HFF-Myc (cell line): ENCODE measurements around the gene TAF1D.
"Not testable (repeated sequence)": the region's sequence is repeated elsewhere in the genome, so short reads cannot be mapped to it uniquely, and the experiment has no call there.

Experiments used
- DNase-seq: peaks from one replicate; pipeline ENCODE4 v3.0.0-alpha.2; 2011; ENCODE audit warnings: low read depth; ENCODE audit errors: extremely low read depth
- H3K4me3 ChIP-seq: replicated peaks from 2 replicates; pipeline ENCODE4 v1.5.1; 2011; ENCODE audit warnings: low read depth, mild to moderate bottlenecking, control low read depth, low read length
- TF ChIP-seq, protein P1 (sequence below): IDR thresholded peaks from 2 replicates; pipeline ENCODE4 v1.5.1; 2012; ENCODE audit warnings: mild to moderate bottlenecking, low read depth, low read length, control low read depth; ENCODE audit errors: missing control alignments

TAF1D gene

DNA sequence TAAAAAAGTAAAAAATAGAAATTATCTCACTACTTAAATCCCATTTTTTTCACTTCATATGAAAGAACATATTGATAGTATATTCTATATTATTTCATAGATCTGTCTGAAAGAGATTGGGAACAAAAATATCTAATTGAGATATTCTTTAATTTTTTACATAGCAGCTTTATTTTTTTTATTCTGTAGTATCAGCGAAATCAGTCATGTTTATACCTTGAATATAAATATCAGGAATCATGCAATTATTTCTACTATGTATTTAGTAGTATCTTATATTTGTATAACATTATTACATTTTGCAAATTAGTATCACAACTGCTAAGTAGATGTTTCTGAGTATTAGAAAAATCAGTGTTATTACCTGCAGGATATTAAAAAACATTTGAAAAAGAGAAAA, 20.6 kb upstream of the TAF1D start:
- TF ChIP-seq, protein P1, sequence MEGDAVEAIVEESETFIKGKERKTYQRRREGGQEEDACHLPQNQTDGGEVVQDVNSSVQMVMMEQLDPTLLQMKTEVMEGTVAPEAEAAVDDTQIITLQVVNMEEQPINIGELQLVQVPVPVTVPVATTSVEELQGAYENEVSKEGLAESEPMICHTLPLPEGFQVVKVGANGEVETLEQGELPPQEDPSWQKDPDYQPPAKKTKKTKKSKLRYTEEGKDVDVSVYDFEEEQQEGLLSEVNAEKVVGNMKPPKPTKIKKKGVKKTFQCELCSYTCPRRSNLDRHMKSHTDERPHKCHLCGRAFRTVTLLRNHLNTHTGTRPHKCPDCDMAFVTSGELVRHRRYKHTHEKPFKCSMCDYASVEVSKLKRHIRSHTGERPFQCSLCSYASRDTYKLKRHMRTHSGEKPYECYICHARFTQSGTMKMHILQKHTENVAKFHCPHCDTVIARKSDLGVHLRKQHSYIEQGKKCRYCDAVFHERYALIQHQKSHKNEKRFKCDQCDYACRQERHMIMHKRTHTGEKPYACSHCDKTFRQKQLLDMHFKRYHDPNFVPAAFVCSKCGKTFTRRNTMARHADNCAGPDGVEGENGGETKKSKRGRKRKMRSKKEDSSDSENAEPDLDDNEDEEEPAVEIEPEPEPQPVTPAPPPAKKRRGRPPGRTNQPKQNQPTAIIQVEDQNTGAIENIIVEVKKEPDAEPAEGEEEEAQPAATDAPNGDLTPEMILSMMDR, result no peak
- no peak for DNase-seq
- H3K4me3 ChIP-seq, result no peak overlapping the region

DNA sequence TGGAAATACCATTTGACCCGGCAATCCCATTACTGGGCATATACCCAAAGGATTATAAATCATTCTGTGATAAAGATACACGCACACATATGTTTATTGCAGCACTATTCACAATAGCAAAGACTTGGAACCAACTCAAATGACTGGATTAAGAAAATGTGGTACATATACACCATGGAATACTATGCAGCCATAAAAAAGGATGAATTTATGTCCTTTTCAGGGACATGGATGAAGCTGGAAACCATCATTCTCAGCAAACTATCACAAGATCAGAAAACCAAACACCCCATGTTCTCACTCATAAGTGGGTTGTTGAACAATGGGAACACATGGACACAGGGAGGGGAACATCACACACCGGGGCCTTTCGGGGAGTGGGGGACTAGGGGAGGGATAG, 17.8 kb upstream of the TAF1D start:
- DNase-seq, H3K4me3 ChIP-seq: not testable (repeated sequence)

DNA sequence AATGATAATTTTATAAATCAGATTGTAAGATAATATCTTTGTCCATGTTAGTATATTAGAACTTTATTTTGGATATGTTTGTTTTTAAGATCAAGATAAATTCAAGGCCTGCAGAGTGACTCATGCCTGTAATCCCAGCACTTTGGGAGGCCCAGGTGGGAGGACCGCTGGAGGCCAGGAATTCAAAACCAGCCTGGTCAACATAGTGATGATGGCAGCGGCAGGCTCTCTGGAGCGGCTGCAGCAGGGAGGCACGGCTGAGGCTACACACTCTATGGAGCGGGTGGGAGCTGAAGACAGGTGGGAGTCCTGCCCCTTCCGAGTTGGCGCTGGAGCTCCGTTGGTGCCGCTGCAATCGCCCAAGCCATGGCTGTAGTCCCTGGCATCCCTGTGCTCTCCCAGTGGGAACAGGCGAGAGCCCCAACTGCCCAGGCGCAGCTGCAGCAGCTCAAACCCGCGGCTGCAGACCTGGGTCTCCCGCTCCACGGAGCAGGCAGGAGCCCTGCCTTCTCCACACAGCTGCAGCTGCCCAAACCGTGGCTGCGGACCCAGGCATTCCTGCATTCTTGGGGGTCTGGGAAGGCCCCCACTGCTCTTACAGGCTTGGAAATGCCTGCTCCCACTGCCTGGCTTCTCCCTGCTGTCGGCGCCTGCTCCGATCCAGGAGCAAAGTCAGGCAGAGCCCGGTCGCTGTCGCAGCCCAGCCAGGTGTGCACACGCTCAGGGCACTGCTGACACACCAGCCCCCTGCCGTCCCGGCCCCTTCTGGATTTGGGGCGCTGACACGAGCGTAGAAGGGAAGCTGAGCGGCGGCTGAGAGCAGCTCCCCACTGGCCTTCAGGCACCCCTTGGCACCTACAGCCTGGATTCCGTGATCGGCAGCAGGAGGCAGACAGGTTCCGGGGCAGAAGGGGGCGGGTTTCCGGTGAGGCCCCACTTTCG, 16.9 kb upstream of the TAF1D start:
- H3K4me3 ChIP-seq, result no peak overlapping the region
- TF ChIP-seq, protein P1, result no peak
- DNase-seq, result no peak

DNA sequence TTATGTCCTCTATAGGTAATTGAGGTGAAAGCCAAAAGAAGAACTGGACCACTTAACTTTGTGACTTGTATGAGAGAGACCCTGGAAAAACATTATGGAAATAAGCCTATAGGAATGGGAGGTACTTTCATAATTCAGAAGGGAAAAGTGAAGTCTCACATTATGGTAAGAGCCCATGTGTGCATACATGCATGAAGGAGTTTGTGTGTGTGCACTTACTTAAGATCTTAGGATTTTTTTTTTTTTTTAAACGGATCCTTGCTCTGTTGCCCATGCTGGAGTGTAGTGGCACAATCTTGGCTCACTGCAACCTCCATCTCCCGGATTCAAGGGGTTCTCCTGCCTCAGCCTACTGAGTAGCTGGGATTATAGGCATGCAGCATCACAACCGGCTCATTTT, 16.0 kb upstream of the TAF1D start:
- H3K4me3 ChIP-seq, result no peak overlapping the region
- TF ChIP-seq, protein P1, result no peak
- DNase-seq, result no peak

DNA sequence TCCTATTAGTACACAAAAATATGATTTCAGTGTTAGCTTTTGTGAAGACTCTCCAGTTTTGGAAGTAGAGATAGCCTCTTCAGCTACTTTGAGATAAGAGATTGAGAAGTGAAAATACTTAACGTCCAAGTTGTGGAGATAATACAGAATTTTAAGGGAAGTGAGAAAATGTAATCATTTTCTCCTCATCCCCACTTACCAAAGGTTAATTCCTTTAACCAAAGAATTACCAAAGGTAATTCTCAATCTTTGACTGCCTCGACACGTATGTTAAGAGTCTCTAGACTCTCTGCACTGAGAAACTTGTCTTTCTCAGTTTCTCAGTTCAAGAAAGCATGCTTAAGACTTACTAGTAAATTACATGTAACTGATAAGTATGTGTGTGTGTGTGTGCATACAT, 15.5 kb upstream of the TAF1D start:
- DNase-seq, result no peak
- H3K4me3 ChIP-seq, result no peak overlapping the region
- TF ChIP-seq, protein P1, result no peak

DNA sequence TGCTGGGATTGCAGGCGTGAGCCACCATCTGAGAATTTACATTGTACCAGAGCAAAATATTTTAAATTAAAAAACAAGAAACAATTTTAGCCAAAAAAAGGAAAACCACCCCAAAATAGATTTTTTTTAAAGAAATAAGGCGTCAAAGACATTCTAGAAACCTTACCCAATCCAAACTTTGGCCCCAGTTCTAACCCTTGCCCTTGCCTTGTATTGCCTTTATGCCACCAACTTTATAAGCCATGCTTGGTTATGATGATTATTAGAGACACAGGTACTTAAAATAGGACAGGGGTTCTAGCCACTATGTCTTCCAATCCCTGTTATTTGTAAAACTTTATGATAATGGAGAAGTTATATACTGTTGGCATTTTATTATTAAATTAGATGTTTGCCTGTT, 11.9 kb upstream of the TAF1D start:
- no peak for DNase-seq
- TF ChIP-seq, protein P1, result no peak
- no peak overlapping the region for H3K4me3 ChIP-seq

DNA sequence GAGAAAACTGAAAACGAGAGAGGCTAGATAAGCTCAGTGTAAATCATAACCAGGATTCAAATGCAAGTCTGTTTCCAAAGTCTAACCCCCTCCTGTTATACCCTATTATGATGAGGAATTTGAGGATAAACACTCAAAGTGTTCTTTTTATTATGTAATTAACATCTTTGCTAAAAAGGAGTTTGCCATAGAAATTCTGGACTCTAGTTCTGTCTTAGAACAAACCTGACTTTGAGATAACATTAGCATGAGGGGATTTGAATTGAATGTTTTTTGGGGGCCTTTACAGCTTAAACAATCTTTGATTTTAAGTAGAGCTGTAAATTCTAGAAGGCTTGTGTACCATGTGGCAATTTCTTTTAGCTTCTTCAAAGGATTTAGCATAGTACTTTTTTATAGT, 9.7 kb upstream of the TAF1D start:
- H3K4me3 ChIP-seq, result no peak overlapping the region
- no peak for DNase-seq
- TF ChIP-seq, protein P1, result no peak
